ENCODE data around the gene ACOX2. TPM values are rescaled to one million over a fixed set of nuclear protein-coding genes. Genes with fewer than 3 reads are reported as not detected.

ACOX2 gene
- total and polyA plus RNA-seq, 2 of the 8 experiments (the other 6 are each of a cell fraction or from before 2014, with no cell fraction given), result 3.2 to 9.2 TPM

DNA sequence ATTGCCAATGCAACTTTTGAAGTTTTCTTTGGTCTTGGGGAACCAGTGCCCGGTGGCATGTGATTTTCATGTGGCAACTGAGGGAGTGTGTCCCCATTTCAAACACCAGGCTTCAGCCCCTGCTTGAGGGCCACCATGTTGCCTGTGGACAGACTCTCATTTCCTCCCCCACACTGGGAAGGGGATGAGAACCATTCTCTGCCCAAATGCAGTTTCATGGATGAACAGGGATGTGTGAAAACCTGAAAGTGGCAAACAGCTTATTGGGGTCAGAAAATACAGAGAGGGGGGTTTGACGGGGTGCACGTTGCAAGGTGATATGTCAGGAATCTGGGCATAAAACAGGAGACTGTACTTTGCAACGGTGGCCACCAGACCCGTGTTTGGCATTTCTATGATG lies 33.9 kb upstream of the ACOX2 start (continued):
- no peak for TF ChIP-seq MAX (IDR thresholded peaks at IDR 0.05)
- no peak for TF ChIP-seq CHD7 (IDR thresholded peaks at IDR 0.05; ENCODE audit: insufficient replicate concordance, low read length)
- no peak for TF ChIP-seq HDAC6 (IDR thresholded peaks at IDR 0.05; ENCODE audit: low read depth, low read length)
- TF ChIP-seq POLR2AphosphoS5 (IDR thresholded peaks at IDR 0.05; ENCODE audit: low read depth, low read length), result no peak
- TF ChIP-seq KDM5A (IDR thresholded peaks at IDR 0.05; ENCODE audit: low read length), result no peak
- no peak for TF ChIP-seq RAD21 (IDR thresholded peaks at IDR 0.05 in 1 of 2, conservative IDR thresholded peaks at IDR 0.05 in 1 of 2; ENCODE audit: low read depth in 2 of 2, low read length in 2 of 2)
- TF ChIP-seq GTF2F1 (IDR thresholded peaks at IDR 0.05; ENCODE audit: borderline replicate concordance, low read depth, low read length), result no peak
- TF ChIP-seq CEBPB (IDR thresholded peaks at IDR 0.05; ENCODE audit: low read depth, low read length), result no peak
- no peak for TF ChIP-seq TBP (IDR thresholded peaks at IDR 0.05; ENCODE audit: low read depth, low read length)

Measured in H1 (cell line).